SK-N-SH (cell line): ENCODE data around the gene ACP3. TPM values are rescaled to one million over a fixed set of nuclear protein-coding genes. Genes with fewer than 3 reads are reported as not detected.
A peak's percentile ranks its signal among the peaks of the same experiment; 100 is the strongest.

Experiments used
- CTCF ChIA-PET: fragments of 300-600, 350-600 bp; formaldehyde crosslinking; extraction: SDS; loops from one replicate; lab custom pipeline; 2021; lab: Yijun Ruan, JAX
- POLR2A ChIA-PET: fragments of 350-600 bp; sonication (Branson Sonifier 250); formaldehyde crosslinking; extraction: SDS; loops from one replicate; lab custom pipeline; 2020; ENCODE audit warnings: antibody characterized with exemption, inconsistent platforms; lab: Yijun Ruan, JAX
- DNase-seq: peaks from one replicate; pipeline ENCODE4 v3.0.0; 2012
- H2AFZ ChIP-seq: fragments of 200-600 bp; sonication (generic); 2 replicates; pipeline ENCODE4 v1.8.1; 2016; ENCODE audit warnings: antibody characterized with exemption, mild to moderate bottlenecking, low read depth
- H3F3A ChIP-seq: fragments of 200-600 bp; sonication (generic); replicated peaks from 2 replicates; pipeline ENCODE3; 2016; ENCODE audit warnings: antibody characterized with exemption, mild to moderate bottlenecking; ENCODE audit not compliant: insufficient read depth
- H3K27ac ChIP-seq, 2 experiments: fragments of 200-500 bp in 1 of 2; fragments of 200-600 bp in 1 of 2; sonication (Bioruptor generic) in 1 of 2; sonication (generic), shearing (Covaris generic) in 1 of 2; 2 replicates each; pipeline versions ENCODE4 v1.5.1 to v1.6.1; 2014 to 2016; ENCODE audit warnings: low read depth in 2 of 2, inconsistent platforms in 1 of 2, low read length in 1 of 2, mild to moderate bottlenecking in 1 of 2, mixed read lengths in 1 of 2
- H3K27me3 ChIP-seq: fragments of 200-600 bp; sonication (generic), shearing (Covaris generic); 2 replicates; pipeline ENCODE4 v1.6.1; 2016; ENCODE audit warnings: mixed run types; ENCODE audit not compliant: insufficient read depth
- H3K36me3 ChIP-seq, 2 experiments: fragments of 200-500 bp in 1 of 2; fragments of 200-600 bp in 1 of 2; sonication (Bioruptor generic) in 1 of 2; sonication (generic) in 1 of 2; replicated peaks in 1 of 2; 2 replicates each; pipeline versions ENCODE3 to v1.5.1; 2014 to 2016; ENCODE audit warnings: low read length in 1 of 2, mild to moderate bottlenecking in 1 of 2; ENCODE audit not compliant: insufficient read depth in 2 of 2, control insufficient read depth in 1 of 2
- H3K4me1 ChIP-seq, 2 experiments: fragments of 200-500 bp in 1 of 2; fragments of 200-600 bp in 1 of 2; sonication (Bioruptor generic) in 1 of 2; sonication (generic), shearing (Covaris generic) in 1 of 2; 2 replicates each; pipeline versions ENCODE4 v1.5.1 to v1.6.1; 2014 to 2016; ENCODE audit warnings: low read depth in 1 of 2, low read length in 1 of 2, mixed run types in 1 of 2; ENCODE audit not compliant: insufficient read depth in 2 of 2, control insufficient read depth in 1 of 2
- H3K4me2 ChIP-seq: fragments of 200-600 bp; sonication (generic), shearing (Covaris generic); 2 replicates; pipeline ENCODE4 v1.6.1; 2017; ENCODE audit warnings: mixed run types
- H3K4me3 ChIP-seq, 2 experiments: fragments of 200-500 bp in 1 of 2; fragments of 200-600 bp in 1 of 2; sonication (Bioruptor generic) in 1 of 2; sonication (generic), shearing (Covaris generic) in 1 of 2; 2 replicates each; pipeline versions ENCODE4 v1.5.1 to v1.8.1; 2014 to 2016; ENCODE audit warnings: low read depth in 2 of 2, inconsistent platforms in 1 of 2, low read length in 1 of 2, mild to moderate bottlenecking in 1 of 2, mixed read lengths in 1 of 2, moderate library complexity in 1 of 2
- H3K79me2 ChIP-seq: fragments of 200-600 bp; sonication (generic); 2 replicates; pipeline ENCODE4 v1.8.1; 2017; ENCODE audit warnings: mild to moderate bottlenecking; ENCODE audit not compliant: insufficient read depth
- H3K9ac ChIP-seq: fragments of 200-600 bp; sonication (generic); 2 replicates; pipeline ENCODE4 v1.6.1; 2017; ENCODE audit warnings: mixed run types
- H3K9me2 ChIP-seq: fragments of 200-600 bp; sonication (generic); 2 replicates; pipeline ENCODE4 v1.6.1; 2017; ENCODE audit warnings: mixed run types
- H3K9me3 ChIP-seq: fragments of 200-600 bp; sonication (generic); 2 replicates; pipeline ENCODE4 v1.6.1; 2017; ENCODE audit warnings: mixed run types, mild to moderate bottlenecking, moderate library complexity
- H4K20me1 ChIP-seq: fragments of 200-600 bp; sonication (generic); 2 replicates; pipeline ENCODE4 v1.6.1; 2017; ENCODE audit warnings: mild to moderate bottlenecking, mixed run types; ENCODE audit not compliant: insufficient read depth
- CTCF ChIP-seq: fragments of 200-600 bp; sonication (generic); IDR thresholded peaks from 2 replicates; pipeline ENCODE4 v1.6.1; 2017; ENCODE audit warnings: antibody characterized with exemption, mild to moderate bottlenecking, moderate library complexity
- EP300 ChIP-seq, 2 experiments: IDR thresholded peaks; 2 replicates each; pipeline versions ENCODE4 v1.4.0 to v1.6.1; 2012; ENCODE audit warnings: borderline replicate concordance in 1 of 2, low read depth in 1 of 2, low read length in 1 of 2
- IRF3 ChIP-seq: fragments of 150-350 bp; IDR thresholded peaks from 2 replicates; pipeline ENCODE4 v1.6.1; 2016; ENCODE audit warnings: mild to moderate bottlenecking, low read depth, low read length
- MAX ChIP-seq: IDR thresholded peaks from 2 replicates; pipeline ENCODE4 v1.4.0; 2012; ENCODE audit warnings: low read depth
- NFIC ChIP-seq: IDR thresholded peaks from 2 replicates; pipeline ENCODE4 v1.4.0; 2012; ENCODE audit warnings: borderline replicate concordance
- PBX3 ChIP-seq: IDR thresholded peaks from 2 replicates; pipeline ENCODE4; 2012
- RAD21 ChIP-seq: IDR thresholded peaks from 2 replicates; pipeline ENCODE4 v1.6.1; 2012; ENCODE audit warnings: mild to moderate bottlenecking, low read length
- TCF12 ChIP-seq: IDR thresholded peaks from 2 replicates; pipeline ENCODE4 v1.4.0; 2012
- YY1 ChIP-seq: IDR thresholded peaks from 2 replicates; pipeline ENCODE4 v1.4.0; 2012; ENCODE audit warnings: low read depth, mild to moderate bottlenecking
- WGBS: methylation state at CpG from one replicate; pipeline ENCODE4 v1.1.6; 2017; ENCODE audit warnings: low lambda C conversion rate; 5-methylcytosine and 5-hydroxymethylcytosine counted together
- polyA plus RNA-seq, 3 experiments: library from polyadenylated mRNA; depleted of rRNA; stranded (reverse); fragments of >200 nt; gene quantifications; 2 replicates each; pipeline ENCODE4 v1.2.3, GENCODE V29; 2012

The ACP3 gene
- 0.19 and 0.30 TPM in 2 replicates for polyA plus RNA-seq (2012; rRNA removed)
- 0.31 and 0.34 TPM in 2 replicates for polyA plus RNA-seq (2012; cell fraction: cytosol; rRNA removed)
- polyA plus RNA-seq (2012; cell fraction: nucleus; rRNA removed) = 0.12 and 0.17 TPM in 2 replicates

GRCh38 chr3:132317229-132317948 is at the start of gene ACP3:
Gene ACP3, plus strand, starts transcription at chr3:132317407. Its CDS starts 50 bp downstream, at chr3:132317457.
- H4K20me1 ChIP-seq = no peaks in the 10 kb centered on the region
- peak within 1 kb of the TSS; percentile 51; the same call in 1 of the 2 replicates for H3K4me2 ChIP-seq
- TF ChIP-seq IRF3 (no peak), TCF12 (peak; percentile 60), NFIC (peak; percentile 15; the same call in 1 of the 2 replicates), YY1 (no peak), EP300 (IDR thresholded peaks at IDR 0.05; ENCODE audit: borderline replicate concordance in 1 of 2, low read depth in 1 of 2, low read length in 1 of 2) (no peak), MAX (no peak)
- H3K36me3 ChIP-seq = no peaks in the 10 kb centered on the region
- no peaks in the 10 kb centered on the region for H3K9me3 ChIP-seq
- peak within 1 kb of the TSS; percentile 33 to 72; a peak in 3 of 4 replicates for H3K27ac ChIP-seq
- 16% methylated on average over 6 of the region's 6 CpGs for WGBS
- CTCF ChIA-PET = interaction anchor here (1.2 to 3.7 kb wide), 3 partner anchors 8 to 60 kb away, joined by 3 to 26 read pairs (median 4); no protein-coding TSS in a partner anchor
- POLR2A ChIA-PET = no interaction called here
- DNase-seq = no peak
- H2AFZ ChIP-seq = peak within 1 kb of the TSS; percentile 50; the same call in 1 of the 2 replicates
- H3K4me3 ChIP-seq = peak within 1 kb of the TSS in 1 of 2 experiments; percentile 4; a peak in 1 of 4 replicates
- H3K27me3 ChIP-seq = no peaks in the 10 kb centered on the region; the same call in 1 of the 2 replicates
- H3F3A ChIP-seq = no peaks in the 10 kb centered on the region
- H3K9ac ChIP-seq = no peak within 1 kb of the TSS
- peaks cover 3 to 4% of the 10 kb centered on the region in 2 experiments; a peak in 3 of 4 replicates for H3K4me1 ChIP-seq
- H3K79me2 ChIP-seq = no peaks in the 10 kb centered on the region
- no peaks in the 10 kb centered on the region for H3K9me2 ChIP-seq

- ChIA-PET CTCF (interaction anchor here (0.7 to 2.8 kb wide), 12 partner anchors 9 to 348 kb away, joined by 3 to 12 read pairs (median 4); no protein-coding TSS in a partner anchor), POLR2A (no interaction called here)
- H3K4me3 ChIP-seq = no peak overlapping the region
- H3K27ac ChIP-seq = no peak overlapping the region
- no peak for DNase-seq
- H2AFZ ChIP-seq = no peak overlapping the region
- no peaks in the 10 kb centered on the region for H3K4me1 ChIP-seq
- no peak overlapping the region for H3K9ac ChIP-seq
- no peaks in the 10 kb centered on the region for H3K79me2 ChIP-seq
- no peaks in the 10 kb centered on the region for H3F3A ChIP-seq
- 50% methylated on average over 2 of the region's 2 CpGs for WGBS
- TF ChIP-seq RAD21 (0 out of 2 replicates have a peak, but pooled peaks have one; percentile 20), TCF12 (no peak), PBX3 (no peak), CTCF (peak; percentile 51)
- no peaks in the 10 kb centered on the region for H4K20me1 ChIP-seq
- H3K4me2 ChIP-seq = no peak overlapping the region
- H3K36me3 ChIP-seq = no peaks in the 10 kb centered on the region
- no peaks in the 10 kb centered on the region for H3K9me2 ChIP-seq
- H3K27me3 ChIP-seq = no peaks in the 10 kb centered on the region
- no peaks in the 10 kb centered on the region for H3K9me3 ChIP-seq
Measured at GRCh38 chr3:132268956-132269355, 48.3 kb upstream of the ACP3 start.
